HG02981 (cell line): ENCODE results near the gene KCND3.

Experiments used
- ATAC-seq: cut with Tn5 transposase; IDR thresholded peaks from one replicate; pipeline ENCODE4 v1.9.1; 2021; ENCODE audit warnings: mild to moderate bottlenecking, moderate library complexity; ENCODE audit not compliant: unreplicated experiment

KCND3 gene

DNA sequence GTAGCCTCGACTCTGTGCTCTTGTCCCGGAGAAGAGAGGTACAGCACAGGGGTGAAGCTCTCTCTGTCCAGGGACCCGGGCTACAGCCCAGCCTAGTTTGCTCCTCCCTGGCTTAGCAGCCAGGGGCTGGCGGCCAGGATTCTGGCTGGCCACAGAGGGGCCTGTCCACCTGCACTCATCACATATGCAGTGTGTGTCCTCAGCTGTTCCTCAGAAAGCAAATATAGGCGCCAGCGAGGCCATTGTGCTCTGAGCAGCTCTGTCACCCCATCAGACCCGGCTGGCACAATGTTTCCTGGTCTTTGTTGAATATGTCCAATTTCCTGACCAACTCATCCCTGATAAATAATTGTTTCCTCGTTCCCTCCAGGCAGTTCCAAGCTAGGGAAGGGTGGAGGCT is 28.5 kb downstream of the KCND3 start:
- ATAC-seq: no peak

DNA sequence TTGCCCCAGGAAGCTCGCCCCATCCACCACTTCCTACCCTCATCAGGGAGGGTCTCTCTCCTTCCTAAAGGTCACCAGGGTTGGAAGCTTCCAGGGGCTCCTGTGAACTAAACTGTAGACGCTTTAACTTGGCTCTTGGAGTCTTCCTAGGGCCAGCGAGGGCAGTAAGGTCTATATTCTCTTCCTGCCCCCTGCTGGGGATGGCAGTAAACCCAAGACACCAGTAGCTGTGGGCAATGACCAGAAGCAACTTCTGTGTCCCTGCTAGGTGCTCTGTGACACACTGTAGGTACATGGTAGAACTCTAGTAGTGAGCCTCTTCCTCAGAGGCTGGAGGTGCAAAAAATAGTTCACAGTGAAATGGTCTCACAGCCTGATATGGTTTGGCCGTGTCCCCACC is 30.0 kb downstream of the KCND3 start:
- no peak for ATAC-seq

DNA sequence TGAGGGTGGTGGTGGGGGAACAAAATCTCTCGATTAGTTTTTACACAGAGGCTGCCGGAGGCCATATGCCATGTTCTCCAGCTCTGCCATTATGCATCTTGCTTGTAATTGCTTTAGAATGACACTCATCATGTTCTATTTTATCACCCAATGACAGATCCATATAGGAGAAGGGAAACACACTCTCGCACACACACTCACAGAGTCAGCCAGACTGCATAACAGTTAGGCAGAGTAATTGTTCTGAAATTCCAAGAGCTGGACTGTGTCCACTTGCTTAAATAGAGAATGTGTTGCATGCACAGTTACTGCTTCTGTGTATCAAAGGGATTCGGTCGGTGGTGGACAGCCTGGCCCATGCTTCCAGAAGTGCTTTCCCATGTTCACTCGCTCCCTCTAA is 30.6 kb downstream of the KCND3 start:
- ATAC-seq: no peak

GRCh38 chr1:111958075-111958474 is 31.4 kb downstream of the KCND3 start:
- ATAC-seq: no peak

DNA sequence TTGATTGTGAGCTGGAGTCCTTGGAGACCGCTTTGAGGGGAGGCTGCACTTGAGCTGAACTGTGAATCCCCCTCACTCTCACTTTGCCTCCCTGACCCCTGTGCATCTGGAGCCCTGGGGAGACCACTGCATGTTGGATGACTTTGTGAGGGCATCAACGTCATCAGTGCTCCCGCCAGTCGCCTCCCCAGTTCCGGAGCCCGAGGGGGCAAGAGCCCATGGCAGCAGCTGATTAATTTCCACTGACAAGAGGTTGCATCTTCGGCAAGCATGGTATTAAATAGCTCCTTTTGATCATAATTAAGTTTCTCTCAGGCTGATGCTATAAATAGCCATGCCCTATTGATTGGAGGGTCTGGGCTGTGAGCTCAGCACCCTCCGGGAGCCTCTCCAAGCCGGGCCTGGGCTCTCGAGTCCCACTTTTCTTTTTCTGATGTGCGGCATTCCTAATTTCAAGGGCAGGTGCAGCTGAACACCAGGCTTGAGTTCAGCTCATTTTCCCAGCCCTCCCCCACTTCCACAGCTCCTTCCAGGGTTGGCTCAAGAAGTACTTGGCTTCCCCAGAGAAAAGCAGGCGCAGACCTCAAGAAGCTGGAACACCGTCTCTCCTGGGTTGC is 33.2 kb downstream of the KCND3 start:
- ATAC-seq: no peak

GRCh38 chr1:111955755-111956154 is 33.7 kb downstream of the KCND3 start:
- no peak for ATAC-seq

GRCh38 chr1:111953797-111954196 is 35.7 kb downstream of the KCND3 start:
- no peak for ATAC-seq

GRCh38 chr1:111952125-111952657 is 37.3 kb downstream of the KCND3 start:
- ATAC-seq: no peak

DNA sequence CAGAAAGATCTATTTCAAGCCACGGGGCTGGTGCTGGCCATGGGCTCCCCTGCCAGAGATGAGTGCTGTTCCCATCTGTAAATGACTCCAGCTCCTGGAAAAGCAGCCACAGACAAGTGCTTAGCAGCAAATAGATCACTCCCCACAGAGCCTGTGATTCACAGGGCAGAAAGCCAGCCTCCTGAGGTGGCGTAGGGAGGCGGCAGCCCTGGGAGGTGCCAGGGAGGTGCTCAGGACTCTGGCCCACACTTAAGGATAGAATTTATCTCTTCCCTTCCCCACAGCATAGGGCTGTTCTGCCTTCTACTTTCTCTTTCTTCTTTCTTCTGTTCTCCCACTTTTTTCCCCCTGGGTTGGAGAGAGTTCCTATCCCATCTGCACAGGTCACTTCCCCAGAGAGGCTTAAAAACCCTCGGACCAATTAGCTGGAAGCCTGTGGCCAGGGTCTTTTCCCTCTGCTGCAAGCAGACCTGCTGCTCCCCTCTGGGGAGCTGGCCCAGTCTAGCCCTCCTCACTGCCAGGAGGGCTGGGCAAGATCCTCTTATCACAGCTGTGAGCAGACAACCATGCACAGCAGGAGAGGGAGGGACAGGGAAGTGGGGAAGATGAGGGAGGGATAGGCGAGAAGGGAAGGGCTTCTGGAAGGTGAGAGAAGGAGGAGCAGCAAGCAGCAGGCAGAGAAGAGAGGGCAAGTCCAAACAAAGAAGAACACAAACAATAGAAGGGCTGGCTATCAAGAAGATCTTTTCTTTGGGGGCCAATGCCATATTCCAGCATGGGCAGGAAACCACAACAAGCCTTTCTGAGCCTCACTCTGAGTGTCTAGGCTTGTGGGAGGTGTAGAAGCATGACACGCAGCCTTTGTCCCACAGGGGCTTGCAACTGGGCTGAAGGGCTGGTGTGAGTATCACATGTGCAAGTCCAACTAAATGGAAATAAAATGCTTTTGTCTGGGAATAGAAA is 41.0 kb downstream of the KCND3 start:
- ATAC-seq: no peak

GRCh38 chr1:111943846-111944749 is 45.4 kb downstream of the KCND3 start:
- ATAC-seq: no peak

- ATAC-seq: no peak
Measured at GRCh38 chr1:111943066-111943465, 46.4 kb downstream of the KCND3 start.

DNA sequence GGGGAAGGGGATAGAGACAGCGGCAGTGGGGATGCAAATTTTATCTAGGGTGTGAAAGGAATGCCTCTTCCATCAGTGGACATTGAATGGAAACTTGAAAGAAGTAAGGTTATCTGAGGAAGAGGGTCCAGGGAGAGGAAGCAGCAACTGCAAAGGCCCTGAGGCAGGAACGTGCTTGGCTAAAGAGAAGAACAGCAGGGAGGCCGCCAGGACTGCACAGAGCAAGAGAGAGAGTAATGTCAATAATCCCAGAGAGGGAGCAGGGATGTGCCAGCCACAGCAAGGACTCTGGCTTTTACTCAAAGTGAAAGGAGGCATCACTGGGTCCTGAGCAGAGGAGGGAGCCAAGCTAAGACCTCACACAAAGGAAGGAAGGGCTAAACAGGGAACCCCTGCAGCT is 50.9 kb downstream of the KCND3 start:
- no peak for ATAC-seq

GRCh38 chr1:111938123-111938522 is 51.3 kb downstream of the KCND3 start:
- ATAC-seq: no peak

- ATAC-seq: no peak
Measured at GRCh38 chr1:111937147-111937725, 52.2 kb downstream of the KCND3 start.

GRCh38 chr1:111934106-111934852 is 55.2 kb downstream of the KCND3 start:
- ATAC-seq: no peak

GRCh38 chr1:111930356-111930755 is 59.1 kb downstream of the KCND3 start:
- no peak for ATAC-seq

- ATAC-seq: no peak
Measured at GRCh38 chr1:111928531-111928930, 60.9 kb downstream of the KCND3 start.

DNA sequence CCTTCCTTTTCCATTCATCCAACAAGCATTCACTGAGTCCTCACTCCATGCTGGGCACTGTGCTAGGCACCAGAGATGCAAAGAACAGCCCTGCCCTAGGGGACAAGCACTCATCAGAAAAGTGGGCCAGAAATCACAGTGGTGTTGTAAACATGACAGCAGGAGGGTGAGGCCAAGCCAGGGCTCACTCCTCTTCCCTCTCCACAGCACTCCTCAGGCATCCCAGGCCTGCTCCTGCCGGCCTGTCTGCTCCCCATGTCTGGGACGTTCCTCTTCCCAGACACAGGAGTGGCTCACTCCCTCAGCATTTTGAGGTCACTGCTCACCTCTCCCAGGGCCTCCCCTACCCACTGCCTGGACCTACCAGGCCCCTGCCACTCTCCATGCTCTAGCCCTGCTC is 61.8 kb downstream of the KCND3 start:
- ATAC-seq: no peak

GRCh38 chr1:111924786-111925185 is 64.7 kb downstream of the KCND3 start:
- ATAC-seq: no peak

DNA sequence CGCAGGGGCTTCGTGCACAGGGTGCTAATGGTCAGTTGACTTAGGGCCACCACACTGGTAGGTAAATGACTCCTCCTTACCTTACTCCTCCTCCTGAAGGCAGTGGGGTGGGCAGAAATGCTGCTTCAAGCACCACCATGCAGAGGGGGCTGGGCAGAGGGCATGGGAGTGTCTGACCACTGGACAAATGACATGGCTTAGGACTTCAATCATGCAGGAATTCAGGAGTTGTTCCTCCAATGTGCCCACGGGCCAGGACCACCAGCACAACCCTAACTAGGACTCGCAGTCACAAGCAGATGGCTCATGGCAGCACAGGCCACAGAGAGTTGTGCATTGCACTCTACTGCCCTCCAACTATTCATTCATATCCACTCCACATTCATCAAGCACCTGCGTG is 65.7 kb downstream of the KCND3 start:
- no peak for ATAC-seq
